ENCODE measurements around the gene MET. TPM values are rescaled to one million over a fixed set of nuclear protein-coding genes. Genes with fewer than 3 reads are reported as not detected.

Gene MET
- total RNA-seq, 1 experiment from 2014 or later: 200 TPM

DNA sequence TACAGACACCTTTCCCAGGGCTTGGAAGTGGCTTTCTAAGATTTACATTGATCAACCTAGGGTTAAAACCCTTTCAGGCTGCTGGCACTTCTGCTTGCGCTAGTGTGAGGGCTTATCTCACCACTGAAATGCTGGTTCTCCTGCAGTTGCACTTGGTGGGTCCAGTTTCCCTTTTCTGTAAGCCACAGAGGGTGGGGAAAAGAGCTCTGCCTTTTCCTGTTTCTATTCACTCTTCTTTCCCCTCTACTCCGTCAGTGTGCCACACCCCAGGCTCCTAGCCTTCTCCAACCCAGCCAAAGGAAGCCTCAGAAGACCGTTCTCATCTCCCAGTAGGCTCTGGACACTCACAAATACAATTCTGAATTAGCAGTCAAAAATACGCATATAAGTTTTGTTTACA, 171.4 kb downstream of the MET start:
- Histone ChIP-seq H3K79me2 (ENCODE audit: insufficient read depth, low read length) (no peaks in the 10 kb centered on the region), H3K36me3 (ENCODE audit: control insufficient read depth in 1 of 2, insufficient read depth in 2 of 2, low read length in 2 of 2) (no peaks in the 10 kb centered on the region), H3K9me3 (ENCODE audit: control insufficient read depth in 1 of 2, insufficient read depth in 1 of 2, low read depth in 1 of 2, low read length in 2 of 2) (no peaks in the 10 kb centered on the region), H2AFZ (ENCODE audit: low read depth, low read length, poor library complexity, severe bottlenecking) (no peak overlapping the region), H3K4me2 (ENCODE audit: low read length) (no peak overlapping the region), H3K9me2 (ENCODE audit: insufficient read depth) (no peaks in the 10 kb centered on the region), H3K4me3 (replicated peaks in 1 of 2; ENCODE audit: low read depth in 1 of 2, low read length in 2 of 2) (no peak overlapping the region), H4K20me1 (ENCODE audit: insufficient read depth) (no peaks in the 10 kb centered on the region), H3K27me3 (ENCODE audit: insufficient read depth, low read length) (no peaks in the 10 kb centered on the region), H3K9ac (ENCODE audit: low read length) (no peak overlapping the region), H3K27ac (ENCODE audit: low read depth, low read length) (no peak overlapping the region), H3K4me1 (ENCODE audit: control insufficient read depth in 1 of 2, insufficient read depth in 2 of 2, low read length in 2 of 2) (no peaks in the 10 kb centered on the region)
- ChIA-PET POLR2A (no interaction called here), CTCF (no interaction called here), RAD21 (ENCODE audit: low non-redundant PET in 1 of 2, low total read pairs in 2 of 2, uncharacterized antibody in 2 of 2, unreplicated experiment in 2 of 2) (no interaction called here)
- intact Hi-C loops (cut with micrococcal nuclease): no loop called here
- no peak for ATAC-seq
- no peak for DNase-seq (ENCODE audit: low read depth, low spot score)
- no peak for TF ChIP-seq SP1 (IDR thresholded peaks at IDR 0.05; ENCODE audit: low read depth)
- TF ChIP-seq, protein P1, sequence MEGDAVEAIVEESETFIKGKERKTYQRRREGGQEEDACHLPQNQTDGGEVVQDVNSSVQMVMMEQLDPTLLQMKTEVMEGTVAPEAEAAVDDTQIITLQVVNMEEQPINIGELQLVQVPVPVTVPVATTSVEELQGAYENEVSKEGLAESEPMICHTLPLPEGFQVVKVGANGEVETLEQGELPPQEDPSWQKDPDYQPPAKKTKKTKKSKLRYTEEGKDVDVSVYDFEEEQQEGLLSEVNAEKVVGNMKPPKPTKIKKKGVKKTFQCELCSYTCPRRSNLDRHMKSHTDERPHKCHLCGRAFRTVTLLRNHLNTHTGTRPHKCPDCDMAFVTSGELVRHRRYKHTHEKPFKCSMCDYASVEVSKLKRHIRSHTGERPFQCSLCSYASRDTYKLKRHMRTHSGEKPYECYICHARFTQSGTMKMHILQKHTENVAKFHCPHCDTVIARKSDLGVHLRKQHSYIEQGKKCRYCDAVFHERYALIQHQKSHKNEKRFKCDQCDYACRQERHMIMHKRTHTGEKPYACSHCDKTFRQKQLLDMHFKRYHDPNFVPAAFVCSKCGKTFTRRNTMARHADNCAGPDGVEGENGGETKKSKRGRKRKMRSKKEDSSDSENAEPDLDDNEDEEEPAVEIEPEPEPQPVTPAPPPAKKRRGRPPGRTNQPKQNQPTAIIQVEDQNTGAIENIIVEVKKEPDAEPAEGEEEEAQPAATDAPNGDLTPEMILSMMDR (IDR thresholded peaks at IDR 0.05 in 2 of 3, conservative IDR thresholded peaks at IDR 0.05 in 1 of 3; ENCODE audit: borderline replicate concordance in 1 of 3, insufficient read depth in 1 of 3, low read depth in 2 of 3, low read length in 2 of 3): no peak
- no peak for TF ChIP-seq ZFX (IDR thresholded peaks at IDR 0.05)
- TF ChIP-seq, protein P2, sequence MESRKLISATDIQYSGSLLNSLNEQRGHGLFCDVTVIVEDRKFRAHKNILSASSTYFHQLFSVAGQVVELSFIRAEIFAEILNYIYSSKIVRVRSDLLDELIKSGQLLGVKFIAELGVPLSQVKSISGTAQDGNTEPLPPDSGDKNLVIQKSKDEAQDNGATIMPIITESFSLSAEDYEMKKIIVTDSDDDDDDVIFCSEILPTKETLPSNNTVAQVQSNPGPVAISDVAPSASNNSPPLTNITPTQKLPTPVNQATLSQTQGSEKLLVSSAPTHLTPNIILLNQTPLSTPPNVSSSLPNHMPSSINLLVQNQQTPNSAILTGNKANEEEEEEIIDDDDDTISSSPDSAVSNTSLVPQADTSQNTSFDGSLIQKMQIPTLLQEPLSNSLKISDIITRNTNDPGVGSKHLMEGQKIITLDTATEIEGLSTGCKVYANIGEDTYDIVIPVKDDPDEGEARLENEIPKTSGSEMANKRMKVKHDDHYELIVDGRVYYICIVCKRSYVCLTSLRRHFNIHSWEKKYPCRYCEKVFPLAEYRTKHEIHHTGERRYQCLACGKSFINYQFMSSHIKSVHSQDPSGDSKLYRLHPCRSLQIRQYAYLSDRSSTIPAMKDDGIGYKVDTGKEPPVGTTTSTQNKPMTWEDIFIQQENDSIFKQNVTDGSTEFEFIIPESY (IDR thresholded peaks at IDR 0.05; ENCODE audit: extremely low read depth, insufficient replicate concordance, low read length): no peak
- BruUV-seq (replicated peaks): no TSS peak

Other genes starting within 250 kb of the MET start
- gene CAV2, start 172.5 kb upstream of the MET start, total RNA-seq (2021; ENCODE audit: unreplicated experiment): 157 TPM
- 298 TPM for gene CAV1, start 147.2 kb upstream of the MET start, total RNA-seq (2021; ENCODE audit: unreplicated experiment)
- 135 TPM for gene CAPZA2, start 190.4 kb downstream of the MET start, total RNA-seq (2021; ENCODE audit: unreplicated experiment)

Measured in HCT116 (cell line).